Fibroblast of lung (primary cell): ENCODE measurements around the gene MND1.

Experiments
- EZH2 ChIP-seq: IDR thresholded peaks from 2 replicates; pipeline ENCODE4 v1.5.1; 2012; ENCODE audit warnings: low read length, control low read depth, mild to moderate bottlenecking; ENCODE audit errors: missing control alignments
- TF ChIP-seq, protein P1 (sequence below), 2 donors: IDR thresholded peaks in 1 of 2; conservative IDR thresholded peaks in 1 of 2; 1 replicate in 1 of 2; 2 replicates in 1 of 2; pipeline ENCODE4 v1.5.1; 2011 to 2012; ENCODE audit warnings: low read length in 2 of 2, control low read depth in 1 of 2, inconsistent platforms in 1 of 2, low read depth in 1 of 2, mild to moderate bottlenecking in 1 of 2

DNA sequence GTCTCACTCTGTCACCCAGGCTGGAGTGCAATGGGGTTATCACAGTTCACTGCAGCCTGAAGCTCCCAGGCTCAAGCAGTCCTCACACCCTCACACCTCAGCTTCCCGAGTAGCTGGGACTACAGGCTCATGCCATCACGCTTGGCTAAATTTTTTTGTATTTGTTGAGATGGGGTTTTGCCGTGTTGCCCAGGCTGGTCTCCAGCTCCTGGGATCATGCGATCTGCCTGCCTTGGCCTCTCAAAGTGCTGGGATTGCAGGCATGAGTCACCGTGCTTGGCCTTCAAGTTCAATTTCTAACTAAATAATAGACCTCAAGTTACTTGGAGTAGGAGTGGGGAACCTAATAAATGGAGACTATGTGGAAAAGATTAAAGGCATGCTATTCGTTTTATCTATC is 48.9 kb downstream of the MND1 start:
- TF ChIP-seq, protein P1, sequence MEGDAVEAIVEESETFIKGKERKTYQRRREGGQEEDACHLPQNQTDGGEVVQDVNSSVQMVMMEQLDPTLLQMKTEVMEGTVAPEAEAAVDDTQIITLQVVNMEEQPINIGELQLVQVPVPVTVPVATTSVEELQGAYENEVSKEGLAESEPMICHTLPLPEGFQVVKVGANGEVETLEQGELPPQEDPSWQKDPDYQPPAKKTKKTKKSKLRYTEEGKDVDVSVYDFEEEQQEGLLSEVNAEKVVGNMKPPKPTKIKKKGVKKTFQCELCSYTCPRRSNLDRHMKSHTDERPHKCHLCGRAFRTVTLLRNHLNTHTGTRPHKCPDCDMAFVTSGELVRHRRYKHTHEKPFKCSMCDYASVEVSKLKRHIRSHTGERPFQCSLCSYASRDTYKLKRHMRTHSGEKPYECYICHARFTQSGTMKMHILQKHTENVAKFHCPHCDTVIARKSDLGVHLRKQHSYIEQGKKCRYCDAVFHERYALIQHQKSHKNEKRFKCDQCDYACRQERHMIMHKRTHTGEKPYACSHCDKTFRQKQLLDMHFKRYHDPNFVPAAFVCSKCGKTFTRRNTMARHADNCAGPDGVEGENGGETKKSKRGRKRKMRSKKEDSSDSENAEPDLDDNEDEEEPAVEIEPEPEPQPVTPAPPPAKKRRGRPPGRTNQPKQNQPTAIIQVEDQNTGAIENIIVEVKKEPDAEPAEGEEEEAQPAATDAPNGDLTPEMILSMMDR (conservative IDR thresholded peaks at IDR 0.05 in 1 of 2, IDR thresholded peaks at IDR 0.05 in 1 of 2; ENCODE audit: low read depth in 1 of 2, low read length in 2 of 2): no peak
- TF ChIP-seq EZH2: no peak
